ENCODE measurements around the gene TRUB1.

Gene TRUB1

DNA sequence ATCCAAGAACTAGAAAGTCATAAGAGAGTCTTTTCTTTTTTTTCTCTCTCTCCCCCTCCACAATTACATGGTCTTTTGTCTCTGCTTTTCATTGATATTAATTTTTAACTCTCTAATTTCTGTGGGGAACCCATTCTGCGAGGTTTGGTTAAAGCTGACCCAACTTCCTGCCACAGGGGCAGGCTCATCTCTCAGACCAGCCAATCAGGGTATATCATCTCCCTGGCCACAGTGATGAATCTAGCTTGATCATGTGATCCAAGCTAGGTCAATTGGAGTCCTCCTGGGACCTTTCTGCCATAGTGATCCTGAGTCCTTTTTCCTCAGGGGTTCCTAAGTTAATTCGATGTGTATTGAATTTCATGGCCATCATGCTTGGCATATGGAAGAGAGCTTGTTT, 38.0 kb upstream of the TRUB1 start:
- H3K27ac ChIP-seq (ENCODE audit: poor library complexity, severe bottlenecking), result no peak overlapping the region
- peaks cover 9% of the 10 kb centered on the region for H3K4me1 ChIP-seq (ENCODE audit: insufficient read depth, poor library complexity, severe bottlenecking)
- H3K4me3 ChIP-seq (ENCODE audit: severe bottlenecking), result no peak overlapping the region
- no peaks in the 10 kb centered on the region for H3K27me3 ChIP-seq (ENCODE audit: insufficient read depth, poor library complexity, severe bottlenecking)
- no peaks in the 10 kb centered on the region for H3K9me3 ChIP-seq (ENCODE audit: severe bottlenecking)
- DNase-seq (ENCODE audit: low spot score) (no peak), ATAC-seq (ENCODE audit: low read depth) (no peak)
- no peaks in the 10 kb centered on the region for H3K36me3 ChIP-seq (ENCODE audit: low read depth)
- TF ChIP-seq, protein P1, sequence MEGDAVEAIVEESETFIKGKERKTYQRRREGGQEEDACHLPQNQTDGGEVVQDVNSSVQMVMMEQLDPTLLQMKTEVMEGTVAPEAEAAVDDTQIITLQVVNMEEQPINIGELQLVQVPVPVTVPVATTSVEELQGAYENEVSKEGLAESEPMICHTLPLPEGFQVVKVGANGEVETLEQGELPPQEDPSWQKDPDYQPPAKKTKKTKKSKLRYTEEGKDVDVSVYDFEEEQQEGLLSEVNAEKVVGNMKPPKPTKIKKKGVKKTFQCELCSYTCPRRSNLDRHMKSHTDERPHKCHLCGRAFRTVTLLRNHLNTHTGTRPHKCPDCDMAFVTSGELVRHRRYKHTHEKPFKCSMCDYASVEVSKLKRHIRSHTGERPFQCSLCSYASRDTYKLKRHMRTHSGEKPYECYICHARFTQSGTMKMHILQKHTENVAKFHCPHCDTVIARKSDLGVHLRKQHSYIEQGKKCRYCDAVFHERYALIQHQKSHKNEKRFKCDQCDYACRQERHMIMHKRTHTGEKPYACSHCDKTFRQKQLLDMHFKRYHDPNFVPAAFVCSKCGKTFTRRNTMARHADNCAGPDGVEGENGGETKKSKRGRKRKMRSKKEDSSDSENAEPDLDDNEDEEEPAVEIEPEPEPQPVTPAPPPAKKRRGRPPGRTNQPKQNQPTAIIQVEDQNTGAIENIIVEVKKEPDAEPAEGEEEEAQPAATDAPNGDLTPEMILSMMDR (IDR thresholded peaks at IDR 0.05; ENCODE audit: poor library complexity, severe bottlenecking), result no peak

GRCh38 chr10:114900658-114901057, 37.3 kb upstream of the TRUB1 start:
- H3K27me3 ChIP-seq (ENCODE audit: insufficient read depth, poor library complexity, severe bottlenecking), result no peaks in the 10 kb centered on the region
- ATAC-seq (ENCODE audit: low read depth), result no peak
- no peak for DNase-seq (ENCODE audit: low spot score)
- no peaks in the 10 kb centered on the region for H3K9me3 ChIP-seq (ENCODE audit: severe bottlenecking)
- no peaks in the 10 kb centered on the region for H3K36me3 ChIP-seq (ENCODE audit: low read depth)
- no peak overlapping the region for H3K4me3 ChIP-seq (ENCODE audit: severe bottlenecking)
- H3K27ac ChIP-seq (ENCODE audit: poor library complexity, severe bottlenecking), result no peak overlapping the region
- TF ChIP-seq, protein P1 (IDR thresholded peaks at IDR 0.05; ENCODE audit: poor library complexity, severe bottlenecking), result no peak
- H3K4me1 ChIP-seq (ENCODE audit: insufficient read depth, poor library complexity, severe bottlenecking), result peaks cover 9% of the 10 kb centered on the region

DNA sequence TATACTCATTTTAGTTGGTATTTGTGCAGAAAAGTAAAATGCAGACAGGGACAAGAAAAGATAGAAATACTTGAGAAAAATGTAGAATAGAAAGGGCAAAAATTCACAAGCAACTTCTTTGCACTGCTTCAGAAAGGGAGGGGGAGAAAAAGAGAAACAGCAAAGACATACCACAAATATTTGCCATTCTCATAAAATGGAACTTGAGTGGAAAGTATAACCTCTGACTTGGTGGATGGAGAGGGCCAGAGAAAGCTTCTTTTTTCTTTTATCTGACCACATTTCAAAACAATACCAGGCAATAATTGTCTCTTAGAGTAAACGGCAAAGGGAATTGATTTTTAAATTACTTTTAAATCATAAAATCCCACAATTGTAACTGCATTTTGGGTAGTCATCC, 35.8 kb upstream of the TRUB1 start:
- no peak overlapping the region for H3K27ac ChIP-seq (ENCODE audit: poor library complexity, severe bottlenecking)
- peaks cover under 1% of the 10 kb centered on the region for H3K4me1 ChIP-seq (ENCODE audit: insufficient read depth, poor library complexity, severe bottlenecking)
- ATAC-seq (ENCODE audit: low read depth) (no peak), DNase-seq (ENCODE audit: low spot score) (no peak)
- TF ChIP-seq, protein P1 (IDR thresholded peaks at IDR 0.05; ENCODE audit: poor library complexity, severe bottlenecking), result no peak
- no peaks in the 10 kb centered on the region for H3K27me3 ChIP-seq (ENCODE audit: insufficient read depth, poor library complexity, severe bottlenecking)
- H3K9me3 ChIP-seq (ENCODE audit: severe bottlenecking), result no peaks in the 10 kb centered on the region
- no peaks in the 10 kb centered on the region for H3K36me3 ChIP-seq (ENCODE audit: low read depth)
- H3K4me3 ChIP-seq (ENCODE audit: severe bottlenecking), result no peak overlapping the region

DNA sequence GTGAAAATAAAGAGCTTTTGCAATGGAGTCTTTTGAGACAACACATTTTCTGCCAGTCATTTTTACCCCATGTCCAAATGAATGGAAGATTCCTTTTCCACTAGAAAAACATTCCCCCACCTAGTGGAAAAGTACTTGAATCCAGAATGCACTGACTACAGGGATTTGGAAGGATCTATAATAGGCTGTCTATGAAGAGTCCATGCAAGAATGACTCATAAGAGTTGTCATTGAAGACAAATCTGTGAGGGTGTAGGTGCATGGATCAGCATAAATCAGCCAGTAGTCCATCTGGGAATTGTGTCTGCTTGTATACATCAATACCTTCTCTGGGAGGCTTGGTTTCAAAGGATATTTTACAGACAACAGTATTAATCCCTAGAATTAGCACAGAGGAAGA, 32.5 kb upstream of the TRUB1 start:
- H3K36me3 ChIP-seq (ENCODE audit: low read depth), result no peaks in the 10 kb centered on the region
- TF ChIP-seq, protein P1 (IDR thresholded peaks at IDR 0.05; ENCODE audit: poor library complexity, severe bottlenecking), result no peak
- H3K4me1 ChIP-seq (ENCODE audit: insufficient read depth, poor library complexity, severe bottlenecking), result no peaks in the 10 kb centered on the region
- no peaks in the 10 kb centered on the region for H3K27me3 ChIP-seq (ENCODE audit: insufficient read depth, poor library complexity, severe bottlenecking)
- DNase-seq (ENCODE audit: low spot score) (no peak), ATAC-seq (ENCODE audit: low read depth) (peak; percentile 64)
- H3K27ac ChIP-seq (ENCODE audit: poor library complexity, severe bottlenecking), result no peak overlapping the region
- H3K4me3 ChIP-seq (ENCODE audit: severe bottlenecking), result no peak overlapping the region
- H3K9me3 ChIP-seq (ENCODE audit: severe bottlenecking), result no peaks in the 10 kb centered on the region

GRCh38 chr10:114906981-114907380, 31.0 kb upstream of the TRUB1 start:
- H3K4me1 ChIP-seq (ENCODE audit: insufficient read depth, poor library complexity, severe bottlenecking), result no peaks in the 10 kb centered on the region
- TF ChIP-seq, protein P1 (IDR thresholded peaks at IDR 0.05; ENCODE audit: poor library complexity, severe bottlenecking), result no peak
- H3K4me3 ChIP-seq (ENCODE audit: severe bottlenecking), result no peak overlapping the region
- no peak overlapping the region for H3K27ac ChIP-seq (ENCODE audit: poor library complexity, severe bottlenecking)
- no peaks in the 10 kb centered on the region for H3K36me3 ChIP-seq (ENCODE audit: low read depth)
- H3K9me3 ChIP-seq (ENCODE audit: severe bottlenecking), result no peaks in the 10 kb centered on the region
- no peak for DNase-seq (ENCODE audit: low spot score)
- no peaks in the 10 kb centered on the region for H3K27me3 ChIP-seq (ENCODE audit: insufficient read depth, poor library complexity, severe bottlenecking)
- no peak for ATAC-seq (ENCODE audit: low read depth)

Measured in RWPE2 (cell line).